ENCODE results near the gene BMPR1A. TPM values are rescaled to one million over a fixed set of nuclear protein-coding genes. Genes with fewer than 3 reads are reported as not detected.

BMPR1A gene
- total and polyA plus RNA-seq, 2 of the 13 experiments (the other 11 are each of a cell fraction or from before 2014, with no cell fraction given), result 17.8 to 44.2 TPM

DNA sequence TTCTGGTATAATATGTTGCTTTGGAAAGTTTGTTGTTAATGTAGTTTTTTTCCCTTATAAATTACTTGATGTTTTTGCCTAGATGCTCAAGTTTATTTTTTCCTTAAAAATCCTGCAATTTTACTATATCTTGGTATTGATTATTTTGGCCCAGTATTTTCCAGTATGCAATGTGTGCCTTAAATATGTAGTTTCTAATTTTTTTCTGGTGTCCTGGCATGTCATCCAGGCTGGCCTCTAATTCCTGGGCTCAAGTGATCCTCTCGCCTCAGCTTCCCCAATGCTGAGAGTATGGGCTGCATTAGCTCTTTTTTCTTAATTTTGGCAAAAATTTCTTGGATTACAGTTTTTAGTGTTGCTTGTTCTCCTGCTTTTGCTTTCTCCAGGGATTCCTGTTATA lies 57.6 kb downstream of the BMPR1A start (continued):
- TF ChIP-seq, protein P1, sequence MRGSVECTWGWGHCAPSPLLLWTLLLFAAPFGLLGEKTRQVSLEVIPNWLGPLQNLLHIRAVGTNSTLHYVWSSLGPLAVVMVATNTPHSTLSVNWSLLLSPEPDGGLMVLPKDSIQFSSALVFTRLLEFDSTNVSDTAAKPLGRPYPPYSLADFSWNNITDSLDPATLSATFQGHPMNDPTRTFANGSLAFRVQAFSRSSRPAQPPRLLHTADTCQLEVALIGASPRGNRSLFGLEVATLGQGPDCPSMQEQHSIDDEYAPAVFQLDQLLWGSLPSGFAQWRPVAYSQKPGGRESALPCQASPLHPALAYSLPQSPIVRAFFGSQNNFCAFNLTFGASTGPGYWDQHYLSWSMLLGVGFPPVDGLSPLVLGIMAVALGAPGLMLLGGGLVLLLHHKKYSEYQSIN (CRISPR knock-in tag; IDR thresholded peaks at IDR 0.05; ENCODE audit: borderline replicate concordance), result no peak
- TF ChIP-seq, protein P2, sequence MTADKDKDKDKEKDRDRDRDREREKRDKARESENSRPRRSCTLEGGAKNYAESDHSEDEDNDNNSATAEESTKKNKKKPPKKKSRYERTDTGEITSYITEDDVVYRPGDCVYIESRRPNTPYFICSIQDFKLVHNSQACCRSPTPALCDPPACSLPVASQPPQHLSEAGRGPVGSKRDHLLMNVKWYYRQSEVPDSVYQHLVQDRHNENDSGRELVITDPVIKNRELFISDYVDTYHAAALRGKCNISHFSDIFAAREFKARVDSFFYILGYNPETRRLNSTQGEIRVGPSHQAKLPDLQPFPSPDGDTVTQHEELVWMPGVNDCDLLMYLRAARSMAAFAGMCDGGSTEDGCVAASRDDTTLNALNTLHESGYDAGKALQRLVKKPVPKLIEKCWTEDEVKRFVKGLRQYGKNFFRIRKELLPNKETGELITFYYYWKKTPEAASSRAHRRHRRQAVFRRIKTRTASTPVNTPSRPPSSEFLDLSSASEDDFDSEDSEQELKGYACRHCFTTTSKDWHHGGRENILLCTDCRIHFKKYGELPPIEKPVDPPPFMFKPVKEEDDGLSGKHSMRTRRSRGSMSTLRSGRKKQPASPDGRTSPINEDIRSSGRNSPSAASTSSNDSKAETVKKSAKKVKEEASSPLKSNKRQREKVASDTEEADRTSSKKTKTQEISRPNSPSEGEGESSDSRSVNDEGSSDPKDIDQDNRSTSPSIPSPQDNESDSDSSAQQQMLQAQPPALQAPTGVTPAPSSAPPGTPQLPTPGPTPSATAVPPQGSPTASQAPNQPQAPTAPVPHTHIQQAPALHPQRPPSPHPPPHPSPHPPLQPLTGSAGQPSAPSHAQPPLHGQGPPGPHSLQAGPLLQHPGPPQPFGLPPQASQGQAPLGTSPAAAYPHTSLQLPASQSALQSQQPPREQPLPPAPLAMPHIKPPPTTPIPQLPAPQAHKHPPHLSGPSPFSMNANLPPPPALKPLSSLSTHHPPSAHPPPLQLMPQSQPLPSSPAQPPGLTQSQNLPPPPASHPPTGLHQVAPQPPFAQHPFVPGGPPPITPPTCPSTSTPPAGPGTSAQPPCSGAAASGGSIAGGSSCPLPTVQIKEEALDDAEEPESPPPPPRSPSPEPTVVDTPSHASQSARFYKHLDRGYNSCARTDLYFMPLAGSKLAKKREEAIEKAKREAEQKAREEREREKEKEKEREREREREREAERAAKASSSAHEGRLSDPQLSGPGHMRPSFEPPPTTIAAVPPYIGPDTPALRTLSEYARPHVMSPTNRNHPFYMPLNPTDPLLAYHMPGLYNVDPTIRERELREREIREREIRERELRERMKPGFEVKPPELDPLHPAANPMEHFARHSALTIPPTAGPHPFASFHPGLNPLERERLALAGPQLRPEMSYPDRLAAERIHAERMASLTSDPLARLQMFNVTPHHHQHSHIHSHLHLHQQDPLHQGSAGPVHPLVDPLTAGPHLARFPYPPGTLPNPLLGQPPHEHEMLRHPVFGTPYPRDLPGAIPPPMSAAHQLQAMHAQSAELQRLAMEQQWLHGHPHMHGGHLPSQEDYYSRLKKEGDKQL (CRISPR knock-in tag; IDR thresholded peaks at IDR 0.05; ENCODE audit: low read depth), result no peak
- TF ChIP-seq MYC (CRISPR knock-in tag; IDR thresholded peaks at IDR 0.05; ENCODE audit: borderline replicate concordance) (no peak), RBM22 (optimal IDR thresholded peaks at IDR 0.05; ENCODE audit: low read length) (no peak), KLF9 (CRISPR knock-in tag; IDR thresholded peaks at IDR 0.05; ENCODE audit: low read depth) (no peak), NFATC3 (CRISPR knock-in tag; IDR thresholded peaks at IDR 0.05) (no peak), GFI1 (CRISPR knock-in tag; IDR thresholded peaks at IDR 0.05; ENCODE audit: borderline replicate concordance) (no peak), REL (CRISPR knock-in tag; conservative IDR thresholded peaks at IDR 0.05) (no peak)
- TF ChIP-seq, protein P3, sequence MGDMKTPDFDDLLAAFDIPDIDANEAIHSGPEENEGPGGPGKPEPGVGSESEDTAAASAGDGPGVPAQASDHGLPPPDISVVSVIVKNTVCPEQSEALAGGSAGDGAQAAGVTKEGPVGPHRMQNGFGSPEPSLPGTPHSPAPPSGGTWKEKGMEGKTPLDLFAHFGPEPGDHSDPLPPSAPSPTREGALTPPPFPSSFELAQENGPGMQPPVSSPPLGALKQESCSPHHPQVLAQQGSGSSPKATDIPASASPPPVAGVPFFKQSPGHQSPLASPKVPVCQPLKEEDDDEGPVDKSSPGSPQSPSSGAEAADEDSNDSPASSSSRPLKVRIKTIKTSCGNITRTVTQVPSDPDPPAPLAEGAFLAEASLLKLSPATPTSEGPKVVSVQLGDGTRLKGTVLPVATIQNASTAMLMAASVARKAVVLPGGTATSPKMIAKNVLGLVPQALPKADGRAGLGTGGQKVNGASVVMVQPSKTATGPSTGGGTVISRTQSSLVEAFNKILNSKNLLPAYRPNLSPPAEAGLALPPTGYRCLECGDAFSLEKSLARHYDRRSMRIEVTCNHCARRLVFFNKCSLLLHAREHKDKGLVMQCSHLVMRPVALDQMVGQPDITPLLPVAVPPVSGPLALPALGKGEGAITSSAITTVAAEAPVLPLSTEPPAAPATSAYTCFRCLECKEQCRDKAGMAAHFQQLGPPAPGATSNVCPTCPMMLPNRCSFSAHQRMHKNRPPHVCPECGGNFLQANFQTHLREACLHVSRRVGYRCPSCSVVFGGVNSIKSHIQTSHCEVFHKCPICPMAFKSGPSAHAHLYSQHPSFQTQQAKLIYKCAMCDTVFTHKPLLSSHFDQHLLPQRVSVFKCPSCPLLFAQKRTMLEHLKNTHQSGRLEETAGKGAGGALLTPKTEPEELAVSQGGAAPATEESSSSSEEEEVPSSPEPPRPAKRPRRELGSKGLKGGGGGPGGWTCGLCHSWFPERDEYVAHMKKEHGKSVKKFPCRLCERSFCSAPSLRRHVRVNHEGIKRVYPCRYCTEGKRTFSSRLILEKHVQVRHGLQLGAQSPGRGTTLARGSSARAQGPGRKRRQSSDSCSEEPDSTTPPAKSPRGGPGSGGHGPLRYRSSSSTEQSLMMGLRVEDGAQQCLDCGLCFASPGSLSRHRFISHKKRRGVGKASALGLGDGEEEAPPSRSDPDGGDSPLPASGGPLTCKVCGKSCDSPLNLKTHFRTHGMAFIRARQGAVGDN (CRISPR knock-in tag; IDR thresholded peaks at IDR 0.05), result no peak
- TF ChIP-seq, protein P4, sequence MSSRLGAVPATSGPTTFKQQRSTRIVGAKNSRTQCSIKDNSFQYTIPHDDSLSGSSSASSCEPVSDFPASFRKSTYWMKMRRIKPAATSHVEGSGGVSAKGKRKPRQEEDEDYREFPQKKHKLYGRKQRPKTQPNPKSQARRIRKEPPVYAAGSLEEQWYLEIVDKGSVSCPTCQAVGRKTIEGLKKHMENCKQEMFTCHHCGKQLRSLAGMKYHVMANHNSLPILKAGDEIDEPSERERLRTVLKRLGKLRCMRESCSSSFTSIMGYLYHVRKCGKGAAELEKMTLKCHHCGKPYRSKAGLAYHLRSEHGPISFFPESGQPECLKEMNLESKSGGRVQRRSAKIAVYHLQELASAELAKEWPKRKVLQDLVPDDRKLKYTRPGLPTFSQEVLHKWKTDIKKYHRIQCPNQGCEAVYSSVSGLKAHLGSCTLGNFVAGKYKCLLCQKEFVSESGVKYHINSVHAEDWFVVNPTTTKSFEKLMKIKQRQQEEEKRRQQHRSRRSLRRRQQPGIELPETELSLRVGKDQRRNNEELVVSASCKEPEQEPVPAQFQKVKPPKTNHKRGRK (CRISPR knock-in tag; IDR thresholded peaks at IDR 0.05), result no peak
- TF ChIP-seq, protein P5, sequence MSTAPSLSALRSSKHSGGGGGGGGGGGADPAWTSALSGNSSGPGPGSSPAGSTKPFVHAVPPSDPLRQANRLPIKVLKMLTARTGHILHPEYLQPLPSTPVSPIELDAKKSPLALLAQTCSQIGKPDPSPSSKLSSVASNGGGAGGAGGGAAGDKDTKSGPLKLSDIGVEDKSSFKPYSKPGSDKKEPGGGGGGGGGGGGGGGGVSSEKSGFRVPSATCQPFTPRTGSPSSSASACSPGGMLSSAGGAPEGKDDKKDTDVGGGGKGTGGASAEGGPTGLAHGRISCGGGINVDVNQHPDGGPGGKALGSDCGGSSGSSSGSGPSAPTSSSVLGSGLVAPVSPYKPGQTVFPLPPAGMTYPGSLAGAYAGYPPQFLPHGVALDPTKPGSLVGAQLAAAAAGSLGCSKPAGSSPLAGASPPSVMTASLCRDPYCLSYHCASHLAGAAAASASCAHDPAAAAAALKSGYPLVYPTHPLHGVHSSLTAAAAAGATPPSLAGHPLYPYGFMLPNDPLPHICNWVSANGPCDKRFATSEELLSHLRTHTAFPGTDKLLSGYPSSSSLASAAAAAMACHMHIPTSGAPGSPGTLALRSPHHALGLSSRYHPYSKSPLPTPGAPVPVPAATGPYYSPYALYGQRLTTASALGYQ (CRISPR knock-in tag; IDR thresholded peaks at IDR 0.05), result no peak

Measured in HepG2 (cell line).